ENCODE measurements around the gene STK24.

GRCh38 chr13:98541701-98542203, 35.2 kb downstream of the STK24 start:
- TF ChIP-seq, protein P1, sequence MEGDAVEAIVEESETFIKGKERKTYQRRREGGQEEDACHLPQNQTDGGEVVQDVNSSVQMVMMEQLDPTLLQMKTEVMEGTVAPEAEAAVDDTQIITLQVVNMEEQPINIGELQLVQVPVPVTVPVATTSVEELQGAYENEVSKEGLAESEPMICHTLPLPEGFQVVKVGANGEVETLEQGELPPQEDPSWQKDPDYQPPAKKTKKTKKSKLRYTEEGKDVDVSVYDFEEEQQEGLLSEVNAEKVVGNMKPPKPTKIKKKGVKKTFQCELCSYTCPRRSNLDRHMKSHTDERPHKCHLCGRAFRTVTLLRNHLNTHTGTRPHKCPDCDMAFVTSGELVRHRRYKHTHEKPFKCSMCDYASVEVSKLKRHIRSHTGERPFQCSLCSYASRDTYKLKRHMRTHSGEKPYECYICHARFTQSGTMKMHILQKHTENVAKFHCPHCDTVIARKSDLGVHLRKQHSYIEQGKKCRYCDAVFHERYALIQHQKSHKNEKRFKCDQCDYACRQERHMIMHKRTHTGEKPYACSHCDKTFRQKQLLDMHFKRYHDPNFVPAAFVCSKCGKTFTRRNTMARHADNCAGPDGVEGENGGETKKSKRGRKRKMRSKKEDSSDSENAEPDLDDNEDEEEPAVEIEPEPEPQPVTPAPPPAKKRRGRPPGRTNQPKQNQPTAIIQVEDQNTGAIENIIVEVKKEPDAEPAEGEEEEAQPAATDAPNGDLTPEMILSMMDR (IDR thresholded peaks at IDR 0.05; ENCODE audit: low read depth, low read length, poor library complexity, severe bottlenecking): no peak
- TF ChIP-seq EZH2phosphoT487 (IDR thresholded peaks at IDR 0.05; ENCODE audit: borderline replicate concordance, low read length): no peak
